RWPE2 (cell line): ENCODE measurements around the gene CADM3.

Experiments
- ATAC-seq: fragments of 200-7000 bp; cut with Tn5 transposase; 3 replicates; pipeline ENCODE4 v1.9.1; 2021; ENCODE audit warnings: low read depth
- DNase-seq: peaks from one replicate; pipeline ENCODE4 v3.0.0-alpha.2; 2020; ENCODE audit warnings: low spot score
- H3K27ac ChIP-seq: fragments of 450-650 bp; 2 replicates; pipeline ENCODE4 v1.5.1; 2017; ENCODE audit warnings: mild to moderate bottlenecking; ENCODE audit not compliant: poor library complexity, severe bottlenecking
- H3K27me3 ChIP-seq: fragments of 250-450 bp; sonication (Bioruptor Pico); 2 replicates; pipeline ENCODE4 v1.5.1; 2021; ENCODE audit warnings: mild to moderate bottlenecking, moderate library complexity; ENCODE audit not compliant: insufficient read depth, poor library complexity, severe bottlenecking
- H3K36me3 ChIP-seq: fragments of 250-450 bp; sonication (Bioruptor Pico); 2 replicates; pipeline ENCODE4 v1.5.1; 2020; ENCODE audit warnings: low read depth, mild to moderate bottlenecking, moderate library complexity
- H3K4me1 ChIP-seq: fragments of 250-450 bp; sonication (Bioruptor Pico); 2 replicates; pipeline ENCODE4 v1.5.1; 2021; ENCODE audit warnings: mild to moderate bottlenecking, moderate library complexity; ENCODE audit not compliant: insufficient read depth, poor library complexity, severe bottlenecking
- H3K4me3 ChIP-seq: fragments of 250-450 bp; sonication (Bioruptor Pico); 2 replicates; pipeline ENCODE4 v1.5.1; 2021; ENCODE audit warnings: mild to moderate bottlenecking, moderate library complexity; ENCODE audit not compliant: severe bottlenecking
- H3K9me3 ChIP-seq: fragments of 250-450 bp; sonication (Bioruptor Pico); 2 replicates; pipeline ENCODE4 v1.5.1; 2021; ENCODE audit warnings: mild to moderate bottlenecking, moderate library complexity; ENCODE audit not compliant: severe bottlenecking
- TF ChIP-seq, protein P1 (sequence below): fragments of 450-650 bp; IDR thresholded peaks from one replicate; pipeline ENCODE4 v1.5.1; 2017; ENCODE audit warnings: mild to moderate bottlenecking, moderate library complexity; ENCODE audit not compliant: poor library complexity, severe bottlenecking

CADM3 gene

GRCh38 chr1:159248311-159248710 lies 76.9 kb downstream of the CADM3 start:
- TF ChIP-seq, protein P1, sequence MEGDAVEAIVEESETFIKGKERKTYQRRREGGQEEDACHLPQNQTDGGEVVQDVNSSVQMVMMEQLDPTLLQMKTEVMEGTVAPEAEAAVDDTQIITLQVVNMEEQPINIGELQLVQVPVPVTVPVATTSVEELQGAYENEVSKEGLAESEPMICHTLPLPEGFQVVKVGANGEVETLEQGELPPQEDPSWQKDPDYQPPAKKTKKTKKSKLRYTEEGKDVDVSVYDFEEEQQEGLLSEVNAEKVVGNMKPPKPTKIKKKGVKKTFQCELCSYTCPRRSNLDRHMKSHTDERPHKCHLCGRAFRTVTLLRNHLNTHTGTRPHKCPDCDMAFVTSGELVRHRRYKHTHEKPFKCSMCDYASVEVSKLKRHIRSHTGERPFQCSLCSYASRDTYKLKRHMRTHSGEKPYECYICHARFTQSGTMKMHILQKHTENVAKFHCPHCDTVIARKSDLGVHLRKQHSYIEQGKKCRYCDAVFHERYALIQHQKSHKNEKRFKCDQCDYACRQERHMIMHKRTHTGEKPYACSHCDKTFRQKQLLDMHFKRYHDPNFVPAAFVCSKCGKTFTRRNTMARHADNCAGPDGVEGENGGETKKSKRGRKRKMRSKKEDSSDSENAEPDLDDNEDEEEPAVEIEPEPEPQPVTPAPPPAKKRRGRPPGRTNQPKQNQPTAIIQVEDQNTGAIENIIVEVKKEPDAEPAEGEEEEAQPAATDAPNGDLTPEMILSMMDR, result no peak
- no peak overlapping the region for H3K27ac ChIP-seq
- DNase-seq (no peak), ATAC-seq (no peak)
- H3K4me1 ChIP-seq, result no peaks in the 10 kb centered on the region
- H3K4me3 ChIP-seq, result no peak overlapping the region
- peaks cover 2% of the 10 kb centered on the region for H3K9me3 ChIP-seq
- H3K36me3 ChIP-seq, result no peaks in the 10 kb centered on the region
- no peaks in the 10 kb centered on the region for H3K27me3 ChIP-seq

DNA sequence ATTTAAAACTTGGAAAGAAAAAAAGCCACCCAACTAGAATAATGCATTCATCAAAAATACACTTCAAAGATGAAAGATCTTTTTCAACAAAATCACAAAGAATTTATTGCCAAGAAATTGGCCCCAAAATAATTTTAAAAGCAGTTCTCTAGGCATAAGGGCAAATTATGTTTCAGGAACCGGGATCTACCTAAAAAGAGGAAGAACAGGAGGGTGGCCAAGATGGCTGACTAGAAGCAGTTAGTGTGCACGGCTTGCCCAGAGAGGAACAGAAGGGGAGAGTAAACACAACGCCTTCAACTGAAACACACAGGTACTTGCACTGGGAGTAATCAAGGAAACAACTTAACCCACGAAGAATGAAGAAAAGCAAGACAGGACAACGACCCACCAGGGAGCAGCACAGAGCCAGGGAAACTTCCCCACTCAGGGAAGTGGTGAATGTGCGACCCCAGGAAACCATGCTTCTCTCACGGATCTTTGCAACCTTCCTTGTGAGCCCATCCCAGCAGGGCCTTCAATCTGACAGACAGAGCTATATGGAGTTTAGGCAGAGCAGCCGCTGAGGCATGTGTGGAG lies 79.3 kb downstream of the CADM3 start:
- TF ChIP-seq, protein P1, result no peak
- Histone ChIP-seq H3K36me3 (no peaks in the 10 kb centered on the region), H3K27ac (no peak overlapping the region), H3K4me1 (no peaks in the 10 kb centered on the region), H3K4me3 (no peak overlapping the region), H3K27me3 (no peaks in the 10 kb centered on the region), H3K9me3 (peaks cover 2% of the 10 kb centered on the region)
- DNase-seq (no peak), ATAC-seq (no peak)
